Progenitor cell of endocrine pancreas (in vitro differentiated cells): ENCODE results near the gene DCDC2B. TPM values are rescaled to one million over a fixed set of nuclear protein-coding genes. Genes with fewer than 3 reads are reported as not detected.
"Not testable (repeated sequence)": the region's sequence is repeated elsewhere in the genome, so short reads cannot be mapped to it uniquely, and the experiment has no call there.

Source experiments
- DNase-seq: peaks from one replicate; pipeline ENCODE4 v3.0.0; 2021; ENCODE audit warnings: low spot score; ENCODE audit not compliant: unreplicated experiment
- H3K27ac Mint-ChIP-seq: 2 replicates; pipeline ENCODE4 v1.8.0; 2021; ENCODE audit warnings: mild to moderate bottlenecking, moderate library complexity, mixed read lengths
- H3K27me3 Mint-ChIP-seq: 2 replicates; pipeline ENCODE4 v1.8.0; 2021; ENCODE audit warnings: mixed read lengths
- H3K36me3 Mint-ChIP-seq: 2 replicates; pipeline ENCODE4 v1.8.0; 2022; ENCODE audit warnings: mixed read lengths; ENCODE audit not compliant: insufficient read depth
- H3K4me1 Mint-ChIP-seq: 2 replicates; pipeline ENCODE4 v1.8.0; 2021; ENCODE audit warnings: low read depth, mixed read lengths
- H3K4me3 Mint-ChIP-seq: 2 replicates; pipeline ENCODE4 v1.8.0; 2021; ENCODE audit warnings: low read depth, mild to moderate bottlenecking, moderate library complexity, mixed read lengths
- H3K9me3 Mint-ChIP-seq: 2 replicates; pipeline ENCODE4 v1.8.0; 2021; ENCODE audit warnings: low read depth, mixed read lengths
- total RNA-seq: library from RNA; stranded (reverse); gene quantifications from 2 replicates; pipeline ENCODE4 v1.2.1, GENCODE V29; 2021
- TF ChIP-seq, protein P1 (sequence below): fragments of 200-600 bp; sonication (generic); IDR thresholded peaks from one replicate; pipeline ENCODE4 v1.5.0; 2021; ENCODE audit warnings: antibody characterized with exemption, mild to moderate bottlenecking; ENCODE audit not compliant: unreplicated experiment

Gene DCDC2B
- total RNA-seq, 1 donor from 2014 or later: not detected

DNA sequence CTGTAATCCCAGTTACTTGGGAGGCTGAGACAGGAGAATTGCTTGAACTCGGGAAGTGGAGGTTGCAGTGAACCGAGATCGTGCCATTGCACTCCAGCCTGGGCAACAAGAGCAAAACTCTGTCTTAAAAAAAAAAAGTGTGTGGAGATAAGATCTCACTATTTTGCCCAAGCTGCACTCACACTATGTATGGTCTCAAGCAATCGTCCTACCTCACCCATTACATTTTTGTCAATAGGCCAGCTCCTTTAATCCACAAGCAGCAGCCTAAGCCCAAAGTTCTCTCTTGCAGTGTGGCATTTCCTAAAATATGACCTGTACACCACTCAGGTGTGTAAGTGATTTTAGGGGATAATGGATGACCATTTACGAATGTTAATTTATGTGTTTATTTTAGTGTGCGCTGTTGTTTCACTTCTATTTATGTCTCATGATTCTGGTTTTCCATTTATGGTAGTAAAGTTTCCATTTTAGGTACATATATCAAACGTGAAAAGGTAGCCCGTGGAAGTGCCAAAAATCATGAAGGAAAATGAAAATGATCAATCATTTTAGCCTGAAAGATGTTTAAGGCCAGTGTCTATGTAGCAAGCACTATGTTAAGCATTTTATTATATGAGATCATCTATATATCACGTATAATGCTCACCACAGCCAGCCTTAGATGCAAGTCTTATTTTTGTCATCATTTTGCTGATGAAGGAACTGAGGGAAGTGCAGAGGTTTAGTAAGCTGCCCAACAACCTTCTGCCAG, 47.8 kb downstream of the DCDC2B start:
- H3K36me3 Mint-ChIP-seq: no peaks in the 10 kb centered on the region
- no peak for DNase-seq
- H3K27ac Mint-ChIP-seq: no peak overlapping the region
- H3K4me3 Mint-ChIP-seq: no peak overlapping the region
- H3K9me3 Mint-ChIP-seq: no peaks in the 10 kb centered on the region
- TF ChIP-seq, protein P1, sequence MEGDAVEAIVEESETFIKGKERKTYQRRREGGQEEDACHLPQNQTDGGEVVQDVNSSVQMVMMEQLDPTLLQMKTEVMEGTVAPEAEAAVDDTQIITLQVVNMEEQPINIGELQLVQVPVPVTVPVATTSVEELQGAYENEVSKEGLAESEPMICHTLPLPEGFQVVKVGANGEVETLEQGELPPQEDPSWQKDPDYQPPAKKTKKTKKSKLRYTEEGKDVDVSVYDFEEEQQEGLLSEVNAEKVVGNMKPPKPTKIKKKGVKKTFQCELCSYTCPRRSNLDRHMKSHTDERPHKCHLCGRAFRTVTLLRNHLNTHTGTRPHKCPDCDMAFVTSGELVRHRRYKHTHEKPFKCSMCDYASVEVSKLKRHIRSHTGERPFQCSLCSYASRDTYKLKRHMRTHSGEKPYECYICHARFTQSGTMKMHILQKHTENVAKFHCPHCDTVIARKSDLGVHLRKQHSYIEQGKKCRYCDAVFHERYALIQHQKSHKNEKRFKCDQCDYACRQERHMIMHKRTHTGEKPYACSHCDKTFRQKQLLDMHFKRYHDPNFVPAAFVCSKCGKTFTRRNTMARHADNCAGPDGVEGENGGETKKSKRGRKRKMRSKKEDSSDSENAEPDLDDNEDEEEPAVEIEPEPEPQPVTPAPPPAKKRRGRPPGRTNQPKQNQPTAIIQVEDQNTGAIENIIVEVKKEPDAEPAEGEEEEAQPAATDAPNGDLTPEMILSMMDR: no peak
- peaks cover 10% of the 10 kb centered on the region for H3K27me3 Mint-ChIP-seq
- H3K4me1 Mint-ChIP-seq: no peaks in the 10 kb centered on the region

DNA sequence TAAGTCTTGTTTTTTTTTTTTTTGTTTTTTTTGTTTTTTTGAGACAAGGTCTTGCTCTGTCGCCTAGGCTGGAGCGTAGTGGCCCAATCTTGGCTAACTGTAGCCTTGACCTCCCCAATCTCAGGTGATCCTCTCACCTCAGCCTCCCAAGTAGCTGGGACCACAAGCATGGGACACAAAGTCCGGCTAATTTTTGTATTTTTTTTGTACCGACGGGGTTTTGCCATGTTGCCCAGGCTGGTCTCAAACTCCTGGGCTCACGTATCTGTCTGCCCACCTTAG, 48.3 kb downstream of the DCDC2B start:
- Mint-ChIP-seq H3K9me3 (no peaks in the 10 kb centered on the region), H3K36me3 (no peaks in the 10 kb centered on the region), H3K27me3 (peaks cover 6% of the 10 kb centered on the region)

DNA sequence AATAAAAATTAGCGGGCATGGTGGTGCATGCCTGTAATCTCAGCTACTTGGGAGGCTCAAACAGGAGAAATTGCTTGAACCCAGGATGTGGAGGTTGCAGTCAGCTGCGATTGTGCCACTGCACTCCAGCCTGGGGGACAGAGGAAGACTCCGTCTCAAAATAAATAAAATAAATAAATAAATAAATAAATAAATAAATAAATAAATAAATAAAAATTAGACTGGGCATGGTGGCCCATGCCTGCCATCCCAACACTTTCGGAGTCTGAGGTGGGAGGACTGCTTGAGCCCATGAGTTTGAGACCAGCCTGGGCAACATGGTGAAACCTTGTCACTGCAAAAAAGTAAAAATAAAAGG, 54.3 kb downstream of the DCDC2B start:
- not testable (repeated sequence) for H3K36me3 Mint-ChIP-seq, H3K27ac Mint-ChIP-seq, H3K4me1 Mint-ChIP-seq, H3K27me3 Mint-ChIP-seq, H3K4me3 Mint-ChIP-seq, DNase-seq, H3K9me3 Mint-ChIP-seq

More for the DNA sequence above, 48.3 kb downstream of the DCDC2B start:
- Mint-ChIP-seq H3K4me3 (no peak overlapping the region), H3K4me1 (no peaks in the 10 kb centered on the region), H3K27ac (no peak overlapping the region)
- TF ChIP-seq, protein P1: no peak
- no peak for DNase-seq

DNA sequence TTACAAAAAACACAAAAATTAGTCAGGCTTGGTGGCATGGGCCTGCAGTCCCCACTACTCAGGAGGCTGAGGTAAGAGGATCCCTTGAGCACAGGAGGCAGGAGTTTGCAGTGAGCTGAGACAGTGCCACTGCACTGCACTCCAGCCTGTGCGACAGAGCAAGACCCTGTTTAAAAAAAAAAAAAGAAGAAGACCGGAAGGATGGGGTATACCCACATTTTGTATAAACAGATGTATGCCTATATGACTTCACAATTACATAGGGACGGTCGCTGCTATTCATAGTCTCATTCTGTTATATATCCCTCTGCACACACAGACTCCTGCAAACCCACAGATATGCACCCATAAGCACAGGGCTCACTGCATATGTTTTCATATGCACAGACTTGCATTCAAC, 54.9 kb downstream of the DCDC2B start:
- DNase-seq: no peak
- no peaks in the 10 kb centered on the region for H3K36me3 Mint-ChIP-seq
- H3K27me3 Mint-ChIP-seq: no peaks in the 10 kb centered on the region
- H3K9me3 Mint-ChIP-seq: no peaks in the 10 kb centered on the region
- H3K4me1 Mint-ChIP-seq: no peaks in the 10 kb centered on the region
- no peak overlapping the region for H3K27ac Mint-ChIP-seq
- TF ChIP-seq, protein P1: no peak
- H3K4me3 Mint-ChIP-seq: no peak overlapping the region

Other genes with a start within 250 kb of the DCDC2B start
- gene KHDRBS1, start 195.2 kb upstream of the DCDC2B start, total RNA-seq: 232 and 235 TPM in 2 replicates
- gene TMEM39B, start 136.2 kb upstream of the DCDC2B start, total RNA-seq: 20.3 and 23.7 TPM in 2 replicates
- 67.0 and 68.4 TPM in 2 replicates for gene KPNA6, start 101.0 kb upstream of the DCDC2B start, total RNA-seq
- gene TXLNA, start 29.4 kb upstream of the DCDC2B start, total RNA-seq: 55.2 and 55.6 TPM in 2 replicates
- gene CCDC28B, start 8.5 kb upstream of the DCDC2B start, total RNA-seq: 15.5 and 16.5 TPM in 2 replicates
- 5.1 and 5.6 TPM in 2 replicates for gene IQCC, start 3.4 kb upstream of the DCDC2B start, total RNA-seq
- 43.2 and 49.2 TPM in 2 replicates for gene TMEM234, start 13.3 kb downstream of the DCDC2B start, total RNA-seq
- gene EIF3I, start 13.3 kb downstream of the DCDC2B start, total RNA-seq: 143 and 145 TPM in 2 replicates
- gene FAM167B, start 38.1 kb downstream of the DCDC2B start, total RNA-seq: 3.8 and 4.4 TPM in 2 replicates
- 0.77 and 1.2 TPM in 2 replicates for gene LCK, start 42.2 kb downstream of the DCDC2B start, total RNA-seq
- 197 and 207 TPM in 2 replicates for gene HDAC1, start 83.0 kb downstream of the DCDC2B start, total RNA-seq
- 774 and 833 TPM in 2 replicates for gene MARCKSL1, start 127.1 kb downstream of the DCDC2B start, total RNA-seq
- gene FAM229A, start 153.4 kb downstream of the DCDC2B start, total RNA-seq: 15.0 and 17.3 TPM in 2 replicates
- gene TSSK3, start 153.4 kb downstream of the DCDC2B start, total RNA-seq: 3.1 and 3.9 TPM in 2 replicates
- gene BSDC1, start 185.4 kb downstream of the DCDC2B start, total RNA-seq: 91.0 and 93.6 TPM in 2 replicates